DOHH2 (cell line): ENCODE data around the gene TGM1.

Source experiments
- H3F3A ChIP-seq: fragments of 200-600 bp; sonication (generic), shearing (Covaris generic); 2 replicates; pipeline ENCODE4 v1.6.0; 2016; ENCODE audit warnings: antibody characterized with exemption, mild to moderate bottlenecking; ENCODE audit not compliant: control insufficient read depth, insufficient read depth
- H3K27ac ChIP-seq: fragments of 200-600 bp; sonication (generic); 2 replicates; pipeline ENCODE4 v1.5.1; 2014; ENCODE audit warnings: low read depth, mild to moderate bottlenecking, low read length, moderate library complexity
- H3K27me3 ChIP-seq: fragments of 200-600 bp; sonication (generic); 2 replicates; pipeline ENCODE4 v1.6.1; 2014; ENCODE audit warnings: mild to moderate bottlenecking, low read length, mixed read lengths; ENCODE audit not compliant: control insufficient read depth
- H3K36me3 ChIP-seq: fragments of 200-600 bp; sonication (generic); 2 replicates; pipeline ENCODE4 v1.6.1; 2014; ENCODE audit warnings: mild to moderate bottlenecking, low read length, moderate library complexity, mixed read lengths; ENCODE audit not compliant: control insufficient read depth
- H3K4me1 ChIP-seq: fragments of 200-600 bp; sonication (generic); 2 replicates; pipeline ENCODE4 v1.6.1; 2014; ENCODE audit warnings: mild to moderate bottlenecking, low read length, mixed read lengths; ENCODE audit not compliant: control insufficient read depth
- H3K4me2 ChIP-seq: fragments of 200-600 bp; sonication (generic); 2 replicates; pipeline ENCODE4 v1.6.0; 2014; ENCODE audit warnings: mild to moderate bottlenecking, low read length, moderate library complexity
- H3K4me3 ChIP-seq: fragments of 200-600 bp; sonication (generic); 2 replicates; pipeline ENCODE4 v1.5.1; 2014; ENCODE audit warnings: mild to moderate bottlenecking, low read length, mixed read lengths
- H3K79me2 ChIP-seq: fragments of 200-600 bp; sonication (generic); 2 replicates; pipeline ENCODE4 v1.6.1; 2014; ENCODE audit warnings: mild to moderate bottlenecking, low read length, mixed read lengths; ENCODE audit not compliant: control insufficient read depth
- H3K9me2 ChIP-seq: fragments of 200-600 bp; sonication (generic); replicated peaks from 2 replicates; pipeline ENCODE4 v1.6.1; 2014; ENCODE audit warnings: mild to moderate bottlenecking, low read length, mixed read lengths; ENCODE audit not compliant: control insufficient read depth
- H3K9me3 ChIP-seq: fragments of 200-600 bp; sonication (generic); 2 replicates; pipeline ENCODE4 v1.6.1; 2014; ENCODE audit warnings: antibody characterized with exemption, low read length, mixed read lengths; ENCODE audit not compliant: control insufficient read depth, insufficient read depth
- H4K20me1 ChIP-seq: fragments of 200-600 bp; sonication (generic); 2 replicates; pipeline ENCODE4 v1.6.0; 2014; ENCODE audit warnings: low read depth, mild to moderate bottlenecking, antibody characterized with exemption, low read length, moderate library complexity; ENCODE audit not compliant: control insufficient read depth, insufficient read depth
- EZH2phosphoT487 ChIP-seq: fragments of 200-600 bp; sonication (generic); IDR thresholded peaks from 2 replicates; pipeline ENCODE4 v1.6.1; 2017; ENCODE audit warnings: borderline replicate concordance, mild to moderate bottlenecking, antibody characterized with exemption, low read length, moderate library complexity, mixed read lengths
- TF ChIP-seq, protein P1 (sequence below): fragments of 200-600 bp; sonication (generic); IDR thresholded peaks from one replicate; pipeline ENCODE4 v1.5.1; 2014; ENCODE audit warnings: antibody characterized with exemption, mild to moderate bottlenecking, low read depth, low read length; ENCODE audit not compliant: poor library complexity, severe bottlenecking

Gene TGM1

DNA sequence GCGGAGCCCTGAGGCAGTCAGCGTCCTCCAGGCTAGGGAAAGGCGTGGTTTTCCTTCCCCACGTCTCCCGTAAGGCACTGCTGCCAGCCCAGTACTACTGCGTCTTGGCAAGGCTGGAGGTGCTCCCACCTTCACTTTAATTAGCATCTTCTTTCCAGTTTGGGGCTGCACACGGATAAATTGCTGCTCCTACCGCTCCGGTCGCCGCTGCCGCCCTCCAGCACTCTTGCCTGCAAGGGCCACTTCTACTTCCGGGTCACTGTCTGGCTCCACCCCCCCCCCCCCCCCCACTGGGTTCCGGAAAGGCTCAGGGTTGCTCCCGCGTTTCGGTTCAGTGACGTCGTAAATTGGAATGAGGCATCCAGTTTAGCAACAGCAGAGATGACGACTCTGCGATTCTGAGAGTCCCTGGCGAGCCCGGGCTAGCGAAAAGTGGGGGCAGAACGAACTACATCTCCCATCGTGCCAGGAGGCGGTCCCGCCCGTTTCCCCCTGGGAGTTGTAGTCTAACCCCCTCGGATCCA lies 30.8 kb downstream of the TGM1 start, which contains the start of gene NEDD8:
Gene NEDD8 (minus strand): TSS at position 247 of the 524 bp plus-strand sequence. CDS start 100 bp downstream, at position 147.
- H3K9me2 ChIP-seq = no peaks in the 10 kb centered on the region

DNA sequence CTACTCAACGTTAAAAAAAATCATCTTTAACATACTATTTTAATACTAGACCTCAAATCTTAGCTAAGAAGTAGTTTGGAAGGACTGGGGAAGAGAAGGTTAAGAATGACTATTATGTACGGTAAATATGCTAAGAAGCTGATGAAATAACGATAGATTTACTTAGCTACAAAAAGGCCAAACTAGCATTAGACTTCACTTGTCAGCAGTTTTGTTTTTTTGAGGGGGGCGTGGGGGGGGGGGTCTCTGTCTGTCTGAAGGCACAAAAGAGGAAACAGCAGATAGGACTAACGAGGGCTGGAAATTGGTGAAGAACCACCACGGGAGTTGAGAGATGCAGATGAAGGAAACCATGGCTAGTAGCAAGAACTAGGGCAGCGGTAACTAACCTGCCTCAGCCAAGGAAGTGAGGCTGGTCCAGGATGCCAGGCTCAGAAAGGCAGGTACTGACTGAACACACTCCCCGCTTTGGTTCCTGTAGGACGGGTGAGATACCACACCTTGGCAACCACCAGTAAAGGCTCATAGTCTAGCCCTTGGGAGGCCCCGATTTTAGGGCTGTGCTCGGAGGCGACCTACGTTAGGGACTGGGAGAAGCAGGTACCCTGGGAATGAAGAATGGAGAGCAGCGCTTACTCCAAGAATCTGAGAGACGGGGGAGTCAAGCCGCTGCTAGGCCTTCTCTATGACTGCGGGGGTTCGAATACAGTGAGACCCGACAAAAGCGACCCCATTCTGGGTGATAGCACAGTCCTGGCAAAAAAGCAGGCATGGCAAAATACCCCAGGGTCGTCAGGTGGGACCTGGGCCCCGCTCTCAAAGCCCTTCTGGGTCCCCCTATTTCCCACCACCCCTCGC lies 31.5 kb downstream of the TGM1 start:
- H3K27ac ChIP-seq = peak overlapping the region; percentile 65
- peaks cover 29% of the 10 kb centered on the region for H3K4me1 ChIP-seq
- peaks cover 8% of the 10 kb centered on the region; the same call in 1 of the 2 replicates for H3F3A ChIP-seq
- no peaks in the 10 kb centered on the region for H3K9me3 ChIP-seq
- H3K79me2 ChIP-seq = peaks cover 80% of the 10 kb centered on the region
- TF ChIP-seq, protein P1, sequence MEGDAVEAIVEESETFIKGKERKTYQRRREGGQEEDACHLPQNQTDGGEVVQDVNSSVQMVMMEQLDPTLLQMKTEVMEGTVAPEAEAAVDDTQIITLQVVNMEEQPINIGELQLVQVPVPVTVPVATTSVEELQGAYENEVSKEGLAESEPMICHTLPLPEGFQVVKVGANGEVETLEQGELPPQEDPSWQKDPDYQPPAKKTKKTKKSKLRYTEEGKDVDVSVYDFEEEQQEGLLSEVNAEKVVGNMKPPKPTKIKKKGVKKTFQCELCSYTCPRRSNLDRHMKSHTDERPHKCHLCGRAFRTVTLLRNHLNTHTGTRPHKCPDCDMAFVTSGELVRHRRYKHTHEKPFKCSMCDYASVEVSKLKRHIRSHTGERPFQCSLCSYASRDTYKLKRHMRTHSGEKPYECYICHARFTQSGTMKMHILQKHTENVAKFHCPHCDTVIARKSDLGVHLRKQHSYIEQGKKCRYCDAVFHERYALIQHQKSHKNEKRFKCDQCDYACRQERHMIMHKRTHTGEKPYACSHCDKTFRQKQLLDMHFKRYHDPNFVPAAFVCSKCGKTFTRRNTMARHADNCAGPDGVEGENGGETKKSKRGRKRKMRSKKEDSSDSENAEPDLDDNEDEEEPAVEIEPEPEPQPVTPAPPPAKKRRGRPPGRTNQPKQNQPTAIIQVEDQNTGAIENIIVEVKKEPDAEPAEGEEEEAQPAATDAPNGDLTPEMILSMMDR = no peak
- TF ChIP-seq EZH2phosphoT487 = no peak
- H3K4me3 ChIP-seq = peak overlapping the region; percentile 81
- H4K20me1 ChIP-seq = peaks cover 3% of the 10 kb centered on the region; the same call in 1 of the 2 replicates
- H3K27me3 ChIP-seq = no peaks in the 10 kb centered on the region
- no peaks in the 10 kb centered on the region for H3K9me2 ChIP-seq
- peak overlapping the region; percentile 83 for H3K4me2 ChIP-seq
- H3K36me3 ChIP-seq = peaks cover 52% of the 10 kb centered on the region

More for the DNA sequence above, 30.8 kb downstream of the TGM1 start, which contains the start of gene NEDD8:
- Histone ChIP-seq H3K4me3 (peak within 1 kb of the TSS; percentile 81), H3K36me3 (peaks cover 53% of the 10 kb centered on the region), H3K27ac (peak within 1 kb of the TSS; percentile 65), H3K4me2 (peak within 1 kb of the TSS; percentile 83), H3F3A (peaks cover 4% of the 10 kb centered on the region; the same call in 1 of the 2 replicates), H3K9me3 (no peaks in the 10 kb centered on the region), H3K79me2 (peaks cover 73% of the 10 kb centered on the region), H4K20me1 (peaks cover 3% of the 10 kb centered on the region; the same call in 1 of the 2 replicates), H3K27me3 (no peaks in the 10 kb centered on the region), H3K4me1 (peaks cover 29% of the 10 kb centered on the region)
- TF ChIP-seq, protein P1 = no peak
- no peak for TF ChIP-seq EZH2phosphoT487

DNA sequence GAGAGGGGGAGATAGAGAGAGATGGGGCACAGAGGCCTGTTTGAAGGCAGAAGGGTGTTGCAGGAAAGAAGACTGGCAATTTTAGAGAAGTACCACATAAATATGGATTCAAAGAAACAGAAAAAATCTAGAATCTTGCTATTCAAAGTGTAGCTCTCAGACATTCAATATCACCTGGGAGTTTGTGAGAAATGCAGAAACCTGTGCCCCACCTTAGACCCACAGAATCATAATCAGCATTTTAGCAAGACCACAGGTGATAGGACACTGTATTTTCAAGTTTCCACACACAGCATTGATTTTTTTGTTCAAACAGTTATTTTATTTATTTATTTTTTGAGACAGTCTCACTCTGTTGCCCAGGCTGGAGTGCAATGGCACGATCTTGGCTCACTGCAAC lies 34.1 kb downstream of the TGM1 start:
- TF ChIP-seq EZH2phosphoT487 = no peak
- TF ChIP-seq, protein P1 = no peak
- Histone ChIP-seq H4K20me1 (peaks cover 7% of the 10 kb centered on the region), H3K4me3 (no peak overlapping the region), H3K27ac (no peak overlapping the region), H3K4me2 (no peak overlapping the region), H3K36me3 (peaks cover 39% of the 10 kb centered on the region), H3F3A (peaks cover 5% of the 10 kb centered on the region; the same call in 1 of the 2 replicates), H3K9me3 (no peaks in the 10 kb centered on the region), H3K9me2 (no peaks in the 10 kb centered on the region), H3K4me1 (peaks cover 17% of the 10 kb centered on the region), H3K27me3 (no peaks in the 10 kb centered on the region), H3K79me2 (peaks cover 88% of the 10 kb centered on the region)
